Metanephros (tissue), 1 donor: Measurements from ENCODE around the gene SREK1. TPM values are rescaled to one million over a fixed set of nuclear protein-coding genes. Genes with fewer than 3 reads are reported as not detected.

Source experiments
- total RNA-seq: library from RNA; depleted of rRNA; stranded (reverse); fragments of >200 nt; gene quantifications from one replicate; pipeline ENCODE4 v1.2.3, GENCODE V29; 2014

The SREK1 gene
- total RNA-seq, result 178 TPM

GRCh38 chr5:66144074-66144833, at the start of gene SREK1:
TSS of gene SREK1 (plus strand) at chr5:66144300. CDS start at chr5:66144377, 77 bp downstream.

Other genes starting within 250 kb of the SREK1 start
- gene ERBIN, start 217.7 kb upstream of the SREK1 start, total RNA-seq, result 126 TPM